HG03565 (cell line): ENCODE results near the gene NLGN4Y.
"Not testable (repeated sequence)": the region's sequence is repeated elsewhere in the genome, so short reads cannot be mapped to it uniquely, and the experiment has no call there.

Experiments used
- ATAC-seq: cut with Tn5 transposase; IDR thresholded peaks from one replicate; pipeline ENCODE4 v1.9.1; 2021; ENCODE audit warnings: mild to moderate bottlenecking, moderate library complexity; ENCODE audit not compliant: unreplicated experiment

Gene NLGN4Y

GRCh38 chrY:14834103-14835060 lies 310.1 kb downstream of the NLGN4Y start:
- ATAC-seq = peak; percentile 89

- no peak for ATAC-seq
Measured at GRCh38 chrY:14837466-14837865, 313.1 kb downstream of the NLGN4Y start.

- no peak for ATAC-seq
Measured at GRCh38 chrY:14850734-14851133, 326.4 kb downstream of the NLGN4Y start.

DNA sequence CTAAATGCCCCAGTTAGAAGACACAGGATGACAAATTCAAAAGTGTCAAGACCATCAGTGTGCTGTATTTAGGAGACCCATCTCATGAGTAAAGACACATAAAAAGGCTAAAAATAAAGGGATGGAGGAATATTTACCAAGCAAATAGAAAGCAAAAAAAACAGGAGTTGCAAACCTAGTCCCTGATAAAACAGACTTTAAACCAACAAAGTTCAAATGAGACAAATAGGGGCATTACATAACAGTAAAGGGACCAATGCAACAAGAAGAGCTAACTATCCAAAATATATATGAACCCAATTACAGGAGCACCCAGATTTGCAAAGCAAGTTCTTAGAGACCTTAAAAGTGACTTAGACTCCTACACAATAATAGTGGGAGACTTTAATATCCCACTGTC lies 336.1 kb downstream of the NLGN4Y start:
- no peak for ATAC-seq

GRCh38 chrY:14861033-14861432 lies 336.7 kb downstream of the NLGN4Y start:
- not testable (repeated sequence) for ATAC-seq

GRCh38 chrY:14871971-14872370 lies 347.6 kb downstream of the NLGN4Y start:
- no peak for ATAC-seq
